ENCODE results near the gene DCUN1D3.

DNA sequence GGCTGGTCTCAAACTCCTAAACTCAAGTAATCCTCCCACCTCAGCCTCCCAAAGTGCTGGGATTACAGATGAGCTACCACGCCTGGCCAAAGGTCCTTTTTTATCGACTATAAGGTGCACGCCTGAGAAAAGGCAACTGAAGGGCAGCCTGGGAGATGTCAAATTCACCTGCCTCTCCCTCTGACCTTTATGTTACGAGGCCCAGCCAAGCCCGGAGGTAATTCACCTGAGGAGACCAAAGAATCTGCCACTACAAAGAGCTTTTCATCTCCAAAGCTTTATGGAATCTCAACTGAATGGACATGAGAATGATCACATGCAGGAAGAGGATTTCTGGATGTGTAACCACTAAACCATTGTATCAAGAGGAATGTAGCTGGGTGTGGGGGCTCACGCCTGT is 37.6 kb upstream of the DCUN1D3 start:
- no peak for TF ChIP-seq CTCF (conservative IDR thresholded peaks at IDR 0.05; ENCODE audit: low read length)
- TF ChIP-seq EZH2phosphoT487 (IDR thresholded peaks at IDR 0.05; ENCODE audit: borderline replicate concordance, low read depth, low read length) = no peak
